H9 (cell line): ENCODE data around the gene SLC30A1. TPM values are rescaled to one million over a fixed set of nuclear protein-coding genes. Genes with fewer than 3 reads are reported as not detected.
A peak's percentile ranks its signal among the peaks of the same experiment; 100 is the strongest.

Experiments
- DNase-seq: peaks from one replicate; pipeline ENCODE4 v3.0.0-alpha.2; 2017
- H2AFZ ChIP-seq: one replicate; pipeline ENCODE4 v1.6.1; 2013; ENCODE audit warnings: mild to moderate bottlenecking, low read length, control low read depth, moderate library complexity
- H2AK5ac ChIP-seq: 2 replicates; pipeline ENCODE4 v1.6.1; 2013; ENCODE audit warnings: low read length, control low read depth, mixed read lengths; ENCODE audit not compliant: insufficient read length
- H2BK120ac ChIP-seq: one replicate; pipeline ENCODE4 v1.6.1; 2013; ENCODE audit warnings: low read depth, mild to moderate bottlenecking, low read length, control low read depth, inconsistent platforms; ENCODE audit not compliant: poor library complexity, severe bottlenecking
- H2BK12ac ChIP-seq: 2 replicates; pipeline ENCODE4 v1.6.1; 2013; ENCODE audit warnings: low read length, control low read depth, mixed read lengths, low read depth; ENCODE audit not compliant: insufficient read length
- H2BK15ac ChIP-seq: 2 replicates; pipeline ENCODE4 v1.6.1; 2013; ENCODE audit warnings: low read depth, low read length, control low read depth
- H2BK20ac ChIP-seq: one replicate; pipeline ENCODE4 v1.6.1; 2013; ENCODE audit warnings: low read depth, mild to moderate bottlenecking, low read length, control low read depth, inconsistent platforms; ENCODE audit not compliant: poor library complexity, severe bottlenecking
- H2BK5ac ChIP-seq: 2 replicates; pipeline ENCODE4 v1.6.1; 2013; ENCODE audit warnings: low read length, control low read depth, mixed read lengths; ENCODE audit not compliant: insufficient read length
- H3K14ac ChIP-seq: 2 replicates; pipeline ENCODE4 v1.6.1; 2013; ENCODE audit warnings: low read length, control low read depth; ENCODE audit not compliant: insufficient read depth
- H3K18ac ChIP-seq: 2 replicates; pipeline ENCODE4 v1.6.1; 2013; ENCODE audit warnings: low read depth, mild to moderate bottlenecking, mixed read lengths, low read length, control low read depth; ENCODE audit not compliant: insufficient read length
- H3K23ac ChIP-seq: 2 replicates; pipeline ENCODE4 v1.6.1; 2013; ENCODE audit warnings: low read length, control low read depth, mixed read lengths, low read depth; ENCODE audit not compliant: insufficient read length
- H3K23me2 ChIP-seq: 2 replicates; pipeline ENCODE4 v1.6.1; 2013; ENCODE audit warnings: low read depth, mild to moderate bottlenecking, mixed read lengths, low read length, control low read depth; ENCODE audit not compliant: insufficient read length, poor library complexity, severe bottlenecking
- H3K27ac ChIP-seq: 2 replicates; pipeline ENCODE4 v1.5.1; 2013; ENCODE audit warnings: low read length, control low read depth, mixed read lengths, low read depth; ENCODE audit not compliant: insufficient read length
- H3K27me3 ChIP-seq: 2 replicates; pipeline ENCODE4 v1.6.1; 2013; ENCODE audit warnings: low read length, control low read depth, inconsistent platforms; ENCODE audit not compliant: insufficient read depth
- H3K4ac ChIP-seq: 2 replicates; pipeline ENCODE4 v1.6.1; 2013; ENCODE audit warnings: low read depth, mild to moderate bottlenecking, control low read depth, inconsistent platforms, low read length, moderate library complexity
- H3K4me1 ChIP-seq: 2 replicates; pipeline ENCODE4 v1.6.1; 2013; ENCODE audit warnings: low read length, control low read depth, inconsistent platforms; ENCODE audit not compliant: insufficient read depth
- H3K4me2 ChIP-seq: 2 replicates; pipeline ENCODE4 v1.6.1; 2013; ENCODE audit warnings: low read length, control low read depth, mixed read lengths; ENCODE audit not compliant: insufficient read length, insufficient read depth
- H3K56ac ChIP-seq: 2 replicates; pipeline ENCODE4 v1.6.1; 2013; ENCODE audit warnings: low read depth, mild to moderate bottlenecking, mixed read lengths, low read length, control low read depth; ENCODE audit not compliant: insufficient read length
- H3K79me1 ChIP-seq: 2 replicates; pipeline ENCODE4 v1.6.1; 2013; ENCODE audit warnings: low read depth, mild to moderate bottlenecking, moderate library complexity, low read length, control low read depth, inconsistent platforms; ENCODE audit not compliant: insufficient read depth, poor library complexity, severe bottlenecking
- H3K79me2 ChIP-seq: 2 replicates; pipeline ENCODE4 v1.6.1; 2013; ENCODE audit warnings: low read length, control low read depth, inconsistent platforms; ENCODE audit not compliant: insufficient read depth
- H3K9ac ChIP-seq: 2 replicates; pipeline ENCODE4 v1.6.1; 2013; ENCODE audit warnings: low read length, control low read depth, mixed read lengths; ENCODE audit not compliant: insufficient read length; ENCODE audit errors: extremely low read depth
- H3K9me3 ChIP-seq: one replicate; pipeline ENCODE4 v1.6.1; 2013; ENCODE audit warnings: low read depth, low read length, inconsistent platforms; ENCODE audit not compliant: control insufficient read depth
- H3T11ph ChIP-seq: one replicate; pipeline ENCODE4 v1.6.1; 2013; ENCODE audit warnings: mild to moderate bottlenecking, low read length, control low read depth, inconsistent platforms
- H4K20me1 ChIP-seq: one replicate; pipeline ENCODE4 v1.6.1; 2013; ENCODE audit not compliant: control insufficient read depth, insufficient read length, insufficient read depth
- H4K5ac ChIP-seq: 2 replicates; pipeline ENCODE4 v1.6.1; 2013; ENCODE audit warnings: low read depth, mild to moderate bottlenecking, mixed read lengths, low read length, control low read depth; ENCODE audit not compliant: insufficient read length
- H4K8ac ChIP-seq: replicated peaks from 2 replicates; pipeline ENCODE4 v1.6.1; 2013; ENCODE audit warnings: low read length, control low read depth, mixed read lengths, low read depth; ENCODE audit not compliant: insufficient read length
- H4K91ac ChIP-seq: 2 replicates; pipeline ENCODE4 v1.6.1; 2013; ENCODE audit warnings: low read depth, mild to moderate bottlenecking, moderate library complexity, mixed read lengths, low read length, control low read depth; ENCODE audit not compliant: insufficient read length
- H3K27ac Mint-ChIP-seq, 3 experiments: 2 replicates in 2 of 3; 3 replicates in 1 of 3; pipeline ENCODE4 v1.8.0; 2020 to 2021; ENCODE audit warnings: mixed read lengths in 3 of 3, mild to moderate bottlenecking in 1 of 3, moderate library complexity in 1 of 3
- H3K27me3 Mint-ChIP-seq: 2 replicates; pipeline ENCODE4 v1.8.0; 2021; ENCODE audit warnings: low read depth, mild to moderate bottlenecking, moderate library complexity, mixed read lengths
- H3K36me3 Mint-ChIP-seq, 3 experiments: 2 replicates in 2 of 3; 3 replicates in 1 of 3; pipeline ENCODE4 v1.8.0; 2020 to 2021; ENCODE audit warnings: low read depth in 3 of 3, mixed read lengths in 3 of 3; ENCODE audit not compliant: insufficient read depth in 1 of 3
- H3K4me1 Mint-ChIP-seq, 2 experiments: 2 replicates each; pipeline ENCODE4 v1.8.0; 2020; ENCODE audit warnings: mixed read lengths in 2 of 2
- H3K4me3 Mint-ChIP-seq, 2 experiments: 2 replicates in 1 of 2; 3 replicates in 1 of 2; pipeline ENCODE4 v1.8.0; 2020 to 2021; ENCODE audit warnings: mild to moderate bottlenecking in 2 of 2, mixed read lengths in 2 of 2, moderate library complexity in 1 of 2
- H3K9me3 Mint-ChIP-seq, 2 experiments: 2 replicates in 1 of 2; 3 replicates in 1 of 2; pipeline ENCODE4 v1.8.0; 2020; ENCODE audit warnings: mild to moderate bottlenecking in 2 of 2, mixed read lengths in 2 of 2, moderate library complexity in 1 of 2
- WGBS: extraction: QIAGEN DNeasy Blood & Tissue Kit; methylation state at CpG from one replicate; pipeline ENCODE4 v1.1.7; 2013; ENCODE audit warnings: missing lambda C conversion rate, low lambda C conversion rate, mixed read lengths; ENCODE audit not compliant: insufficient read length; ENCODE audit errors: extremely low coverage; 5-methylcytosine and 5-hydroxymethylcytosine counted together
- total RNA-seq: library from RNA; stranded (reverse); gene quantifications from 2 replicates; pipeline ENCODE4 v1.2.1, GENCODE V29; 2021
- TF ChIP-seq, protein P1 (sequence below): fragments of 200-600 bp; sonication (generic); conservative IDR thresholded peaks from 3 replicates; pipeline ENCODE4 v1.8.0; 2021; ENCODE audit warnings: antibody characterized with exemption, mild to moderate bottlenecking

The SLC30A1 gene
- total RNA-seq, 1 experiment from 2014 or later: 17.1 TPM

DNA sequence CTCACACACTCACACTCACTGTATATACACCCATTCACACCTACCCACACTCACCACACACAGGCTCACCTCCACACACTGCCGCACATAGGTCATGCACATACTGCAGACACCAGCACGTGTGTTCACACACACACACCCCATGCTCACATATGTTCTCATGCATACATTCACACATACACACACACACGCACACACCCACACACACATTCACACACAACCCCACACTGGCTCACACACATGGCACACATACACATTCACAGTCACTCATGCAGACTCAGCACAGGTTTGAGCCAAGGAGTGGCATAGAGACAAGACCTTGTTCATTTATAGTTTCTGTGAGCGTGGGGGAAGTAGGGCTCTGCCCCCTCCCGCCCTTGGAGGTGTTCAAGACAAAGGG is 41.1 kb upstream of the SLC30A1 start:
- H2BK20ac ChIP-seq: no peak overlapping the region
- no peaks in the 10 kb centered on the region for H3K36me3 Mint-ChIP-seq
- DNase-seq: no peak
- no peak overlapping the region for H2BK12ac ChIP-seq
- H3K4me1 ChIP-seq: no peaks in the 10 kb centered on the region
- H2BK15ac ChIP-seq: no peak overlapping the region
- H4K20me1 ChIP-seq: no peaks in the 10 kb centered on the region
- H3K4me1 Mint-ChIP-seq: peaks cover 5% of the 10 kb centered on the region in 2 experiments; a peak in 2 of 4 replicates
- no peak overlapping the region for H2BK120ac ChIP-seq
- H3K4me3 Mint-ChIP-seq: no peak overlapping the region
- H2AK5ac ChIP-seq: no peak overlapping the region
- no CpG with 5 or more reads among the region's 5 CpGs for WGBS
- no peak overlapping the region for H3K14ac ChIP-seq
- no peaks in the 10 kb centered on the region for H3K23me2 ChIP-seq
- H3K4me2 ChIP-seq: no peak overlapping the region
- H4K5ac ChIP-seq: no peak overlapping the region
- no peak overlapping the region for H2BK5ac ChIP-seq
- no peaks in the 10 kb centered on the region for H3K79me2 ChIP-seq
- no peak overlapping the region for H2AFZ ChIP-seq
- H3K79me1 ChIP-seq: no peaks in the 10 kb centered on the region
- H3K56ac ChIP-seq: no peak overlapping the region
- H3K9ac ChIP-seq: no peak overlapping the region
- H3K27me3 Mint-ChIP-seq: no peaks in the 10 kb centered on the region
- no peak overlapping the region for H3K23ac ChIP-seq
- TF ChIP-seq, protein P1, sequence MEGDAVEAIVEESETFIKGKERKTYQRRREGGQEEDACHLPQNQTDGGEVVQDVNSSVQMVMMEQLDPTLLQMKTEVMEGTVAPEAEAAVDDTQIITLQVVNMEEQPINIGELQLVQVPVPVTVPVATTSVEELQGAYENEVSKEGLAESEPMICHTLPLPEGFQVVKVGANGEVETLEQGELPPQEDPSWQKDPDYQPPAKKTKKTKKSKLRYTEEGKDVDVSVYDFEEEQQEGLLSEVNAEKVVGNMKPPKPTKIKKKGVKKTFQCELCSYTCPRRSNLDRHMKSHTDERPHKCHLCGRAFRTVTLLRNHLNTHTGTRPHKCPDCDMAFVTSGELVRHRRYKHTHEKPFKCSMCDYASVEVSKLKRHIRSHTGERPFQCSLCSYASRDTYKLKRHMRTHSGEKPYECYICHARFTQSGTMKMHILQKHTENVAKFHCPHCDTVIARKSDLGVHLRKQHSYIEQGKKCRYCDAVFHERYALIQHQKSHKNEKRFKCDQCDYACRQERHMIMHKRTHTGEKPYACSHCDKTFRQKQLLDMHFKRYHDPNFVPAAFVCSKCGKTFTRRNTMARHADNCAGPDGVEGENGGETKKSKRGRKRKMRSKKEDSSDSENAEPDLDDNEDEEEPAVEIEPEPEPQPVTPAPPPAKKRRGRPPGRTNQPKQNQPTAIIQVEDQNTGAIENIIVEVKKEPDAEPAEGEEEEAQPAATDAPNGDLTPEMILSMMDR: no peak
- H3K27ac ChIP-seq: no peak overlapping the region
- H3K27ac Mint-ChIP-seq: peak overlapping the region in 1 of 3 experiments; percentile 6; a peak in 2 of 7 replicates
- H4K91ac ChIP-seq: no peak overlapping the region
- H3K9me3 Mint-ChIP-seq: no peaks in the 10 kb centered on the region
- H3K27me3 ChIP-seq: no peaks in the 10 kb centered on the region
- no peaks in the 10 kb centered on the region for H3K9me3 ChIP-seq
- no peak overlapping the region for H4K8ac ChIP-seq
- no peak overlapping the region for H3K18ac ChIP-seq
- no peak overlapping the region for H3K4ac ChIP-seq
- H3T11ph ChIP-seq: no peak overlapping the region
